GM13977 (cell line): ENCODE measurements around the gene MEAK7.

Experiments used
- DNase-seq: peaks from one replicate; pipeline ENCODE4 v3.0.0; 2012; ENCODE audit warnings: low spot score
- CTCF ChIP-seq: IDR thresholded peaks from 2 replicates; pipeline ENCODE4 v1.5.1; 2012; ENCODE audit warnings: mild to moderate bottlenecking, control low read depth; ENCODE audit not compliant: insufficient read depth; ENCODE audit errors: extremely low read depth, missing control alignments
- in situ Hi-C: fragments of 300-500 bp; cut with MboI; formaldehyde crosslinking; loops from one replicate; pipeline ENCODE4 v1.12.0; 2022; ENCODE audit warnings: low sequenced_read_pairs, low pct_unique_long_range_greater_than_20kb, mixed read lengths, inconsistent platforms; ENCODE audit not compliant: unreplicated experiment

The MEAK7 gene

GRCh38 chr16:84481051-84481735 lies 23.3 kb downstream of the MEAK7 start:
- DNase-seq = no peak
- TF ChIP-seq CTCF = no peak
- in situ Hi-C loops = loop anchor here (25.0 kb wide), 1 partner anchor 194 kb away; the partner anchor contains the start of gene WFDC1

- in situ Hi-C loops = loop anchor here (25.0 kb wide), 1 partner anchor 193 kb away; the partner anchor contains the start of gene WFDC1
Measured at GRCh38 chr16:84479716-84480450, 24.6 kb downstream of the MEAK7 start.

GRCh38 chr16:84478172-84478947 lies 26.1 kb downstream of the MEAK7 start:
- in situ Hi-C loops = loop anchor here (25.0 kb wide), 1 partner anchor 191 kb away; the partner anchor contains the start of gene WFDC1
- no peak for DNase-seq
- TF ChIP-seq CTCF = no peak

More at GRCh38 chr16:84479716-84480450, 24.6 kb downstream of the MEAK7 start:
- DNase-seq = no peak
- no peak for TF ChIP-seq CTCF

- in situ Hi-C loops = loop anchor here (25.0 kb wide), 1 partner anchor 190 kb away; the partner anchor contains the start of gene WFDC1
- TF ChIP-seq CTCF = no peak
- DNase-seq = no peak
Measured at GRCh38 chr16:84477661-84478060, 26.8 kb downstream of the MEAK7 start.

- no peak for TF ChIP-seq CTCF
- in situ Hi-C loops = loop anchor here (25.0 kb wide), 1 partner anchor 189 kb away; the partner anchor contains the start of gene WFDC1
Measured at GRCh38 chr16:84476401-84476800, 28.1 kb downstream of the MEAK7 start.

GRCh38 chr16:84475643-84476240 lies 28.7 kb downstream of the MEAK7 start:
- TF ChIP-seq CTCF = no peak
- in situ Hi-C loops = loop anchor here (25.0 kb wide), 1 partner anchor 188 kb away; the partner anchor contains the start of gene WFDC1

More at GRCh38 chr16:84476401-84476800, 28.1 kb downstream of the MEAK7 start:
- no peak for DNase-seq

More at GRCh38 chr16:84475643-84476240, 28.7 kb downstream of the MEAK7 start:
- no peak for DNase-seq
